ENCODE measurements around the gene CALML4.
"Not testable (repeated sequence)": the region's sequence is repeated elsewhere in the genome, so short reads cannot be mapped to it uniquely, and the experiment has no call there.

- TF ChIP-seq CTCF (conservative IDR thresholded peaks at IDR 0.05); EZH2 (IDR thresholded peaks at IDR 0.05; ENCODE audit: low read depth): not testable (repeated sequence)
These were observed 16.6 kb upstream of the CALML4 start for GRCh38 chr15:68221530-68222431.
